HFFc6 (cell line): Measurements from ENCODE around the gene AQP1. TPM values are rescaled to one million over a fixed set of nuclear protein-coding genes. Genes with fewer than 3 reads are reported as not detected.

Source experiments
- DNase-seq: peaks from one replicate; pipeline ENCODE4 v3.0.0-alpha.2; 2018
- H3K27ac Mint-ChIP-seq: 2 replicates; pipeline ENCODE4 v1.8.0; 2020; ENCODE audit warnings: mild to moderate bottlenecking, mixed read lengths
- H3K27me3 Mint-ChIP-seq: 2 replicates; pipeline ENCODE4 v1.8.0; 2021; ENCODE audit warnings: mild to moderate bottlenecking, moderate library complexity, mixed read lengths; ENCODE audit not compliant: insufficient read depth
- H3K36me3 Mint-ChIP-seq: 2 replicates; pipeline ENCODE4 v1.8.0; 2021; ENCODE audit warnings: low read depth, mixed read lengths
- H3K4me1 Mint-ChIP-seq: 2 replicates; pipeline ENCODE4 v1.8.0; 2020; ENCODE audit warnings: low read depth, mixed read lengths
- H3K4me3 Mint-ChIP-seq: 2 replicates; pipeline ENCODE4 v1.8.0; 2020; ENCODE audit warnings: mild to moderate bottlenecking, moderate library complexity, mixed read lengths
- H3K9me3 Mint-ChIP-seq: 2 replicates; pipeline ENCODE4 v1.8.0; 2020; ENCODE audit warnings: mild to moderate bottlenecking, mixed read lengths
- CTCF ChIP-seq: fragments of 200-600 bp; sonication (generic); IDR thresholded peaks from 2 replicates; pipeline ENCODE4 v1.5.0; 2021; ENCODE audit warnings: antibody characterized with exemption, mild to moderate bottlenecking
- total RNA-seq, 6 experiments: library from RNA; stranded (reverse); fragmentation: NEBNext Ultra II Directional; extraction: Animal tissue kit (Norgen Biotek cat#: 25700); gene quantifications; 2 replicates in 1 of 6; 3 replicates in 5 of 6; pipeline ENCODE4 v1.2.3, GENCODE V29; 2021

AQP1 gene
- total RNA-seq, 6 experiments from 2014 or later, result 0.40 to 0.94 (median 0.57) TPM

- H3K9me3 Mint-ChIP-seq, result peaks cover 7% of the 10 kb centered on the region; the same call in 1 of the 2 replicates
- no peaks in the 10 kb centered on the region for H3K4me1 Mint-ChIP-seq
- no peaks in the 10 kb centered on the region for H3K36me3 Mint-ChIP-seq
- TF ChIP-seq CTCF, result no peak
- H3K27ac Mint-ChIP-seq, result no peak overlapping the region
- no peak for DNase-seq
- peaks cover 52% of the 10 kb centered on the region for H3K27me3 Mint-ChIP-seq
- no peak overlapping the region for H3K4me3 Mint-ChIP-seq
These were observed 18.0 kb downstream of the AQP1 start for GRCh38 chr7:30929686-30930085.

- Mint-ChIP-seq H3K9me3 (peaks cover 7% of the 10 kb centered on the region; the same call in 1 of the 2 replicates), H3K27ac (no peak overlapping the region)
- DNase-seq, result no peak
These were observed 19.0 kb downstream of the AQP1 start for GRCh38 chr7:30930621-30931020.

GRCh38 chr7:30931161-30931928, 19.7 kb downstream of the AQP1 start:
- Mint-ChIP-seq H3K27ac (no peak overlapping the region), H3K4me1 (no peaks in the 10 kb centered on the region), H3K27me3 (peaks cover 55% of the 10 kb centered on the region), H3K4me3 (no peak overlapping the region), H3K36me3 (no peaks in the 10 kb centered on the region), H3K9me3 (peaks cover 7% of the 10 kb centered on the region; the same call in 1 of the 2 replicates)
- DNase-seq, result no peak
- no peak for TF ChIP-seq CTCF

More at GRCh38 chr7:30930621-30931020, 19.0 kb downstream of the AQP1 start:
- Mint-ChIP-seq H3K4me1 (no peaks in the 10 kb centered on the region), H3K27me3 (peaks cover 55% of the 10 kb centered on the region), H3K4me3 (no peak overlapping the region), H3K36me3 (no peaks in the 10 kb centered on the region)
- TF ChIP-seq CTCF, result no peak

- TF ChIP-seq CTCF, result no peak
- DNase-seq, result no peak
- H3K36me3 Mint-ChIP-seq, result no peaks in the 10 kb centered on the region
- no peaks in the 10 kb centered on the region for H3K4me1 Mint-ChIP-seq
- peaks cover 57% of the 10 kb centered on the region for H3K27me3 Mint-ChIP-seq
- no peak overlapping the region for H3K4me3 Mint-ChIP-seq
- no peak overlapping the region for H3K27ac Mint-ChIP-seq
- peaks cover under 1% of the 10 kb centered on the region; the same call in 1 of the 2 replicates for H3K9me3 Mint-ChIP-seq
These were observed 20.4 kb downstream of the AQP1 start for GRCh38 chr7:30931929-30932540.

- peaks cover 57% of the 10 kb centered on the region for H3K27me3 Mint-ChIP-seq
- no peak overlapping the region for H3K4me3 Mint-ChIP-seq
- H3K27ac Mint-ChIP-seq, result no peak overlapping the region
- H3K4me1 Mint-ChIP-seq, result no peaks in the 10 kb centered on the region
- H3K36me3 Mint-ChIP-seq, result no peaks in the 10 kb centered on the region
- TF ChIP-seq CTCF, result no peak
- H3K9me3 Mint-ChIP-seq, result no peaks in the 10 kb centered on the region; the same call in 1 of the 2 replicates
- no peak for DNase-seq
These were observed 20.9 kb downstream of the AQP1 start for GRCh38 chr7:30932562-30932961.
